ENCODE measurements around the gene GPN2.

GRCh38 chr1:26856181-26856580, 33.9 kb downstream of the GPN2 start:
- TF ChIP-seq CEBPB (IDR thresholded peaks at IDR 0.05; ENCODE audit: low read depth, low read length), result no peak
- TF ChIP-seq, protein P1, sequence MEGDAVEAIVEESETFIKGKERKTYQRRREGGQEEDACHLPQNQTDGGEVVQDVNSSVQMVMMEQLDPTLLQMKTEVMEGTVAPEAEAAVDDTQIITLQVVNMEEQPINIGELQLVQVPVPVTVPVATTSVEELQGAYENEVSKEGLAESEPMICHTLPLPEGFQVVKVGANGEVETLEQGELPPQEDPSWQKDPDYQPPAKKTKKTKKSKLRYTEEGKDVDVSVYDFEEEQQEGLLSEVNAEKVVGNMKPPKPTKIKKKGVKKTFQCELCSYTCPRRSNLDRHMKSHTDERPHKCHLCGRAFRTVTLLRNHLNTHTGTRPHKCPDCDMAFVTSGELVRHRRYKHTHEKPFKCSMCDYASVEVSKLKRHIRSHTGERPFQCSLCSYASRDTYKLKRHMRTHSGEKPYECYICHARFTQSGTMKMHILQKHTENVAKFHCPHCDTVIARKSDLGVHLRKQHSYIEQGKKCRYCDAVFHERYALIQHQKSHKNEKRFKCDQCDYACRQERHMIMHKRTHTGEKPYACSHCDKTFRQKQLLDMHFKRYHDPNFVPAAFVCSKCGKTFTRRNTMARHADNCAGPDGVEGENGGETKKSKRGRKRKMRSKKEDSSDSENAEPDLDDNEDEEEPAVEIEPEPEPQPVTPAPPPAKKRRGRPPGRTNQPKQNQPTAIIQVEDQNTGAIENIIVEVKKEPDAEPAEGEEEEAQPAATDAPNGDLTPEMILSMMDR (conservative IDR thresholded peaks at IDR 0.05; ENCODE audit: low read depth, low read length), result no peak
- TF ChIP-seq RAD21 (IDR thresholded peaks at IDR 0.05; ENCODE audit: low read length), result no peak
- TF ChIP-seq MAZ (IDR thresholded peaks at IDR 0.05; ENCODE audit: borderline replicate concordance, low read depth, low read length), result no peak
- no peak for TF ChIP-seq POLR2A (IDR thresholded peaks at IDR 0.05; ENCODE audit: low read depth, low read length)
- no peak for TF ChIP-seq RFX5 (IDR thresholded peaks at IDR 0.05; ENCODE audit: low read depth, low read length)
- TF ChIP-seq USF2 (IDR thresholded peaks at IDR 0.05; ENCODE audit: low read depth, low read length), result no peak

Data from IMR-90 (cell line).